CD4-positive, alpha-beta T cell treated with Interleukin-2 at 100 ng/mL for 4 hours (primary cell): ENCODE results near the gene STK11IP.
"Not testable (repeated sequence)": the region's sequence is repeated elsewhere in the genome, so short reads cannot be mapped to it uniquely, and the experiment has no call there.

Experiments used
- DNase-seq: peaks from one replicate; pipeline ENCODE4 v3.0.0-alpha.2; 2020; ENCODE audit warnings: low spot score

STK11IP gene

GRCh38 chr2:219650426-219651248 is 53.0 kb downstream of the STK11IP start:
- DNase-seq, result no peak

- not testable (repeated sequence) for DNase-seq
Observed at GRCh38 chr2:219651656-219652055, 54.0 kb downstream of the STK11IP start.

GRCh38 chr2:219656526-219656925 is 58.9 kb downstream of the STK11IP start:
- no peak for DNase-seq

GRCh38 chr2:219658196-219658846 is 60.7 kb downstream of the STK11IP start:
- DNase-seq, result no peak

- no peak for DNase-seq
Observed at GRCh38 chr2:219658874-219659273, 61.2 kb downstream of the STK11IP start.

GRCh38 chr2:219661197-219661954 is 63.7 kb downstream of the STK11IP start:
- no peak for DNase-seq

- no peak for DNase-seq
Observed at GRCh38 chr2:219661955-219662395, 64.3 kb downstream of the STK11IP start.

- no peak for DNase-seq
Observed at GRCh38 chr2:219662566-219662965, 64.9 kb downstream of the STK11IP start.

GRCh38 chr2:219663116-219663762 is 65.6 kb downstream of the STK11IP start:
- no peak for DNase-seq

GRCh38 chr2:219664041-219664440 is 66.4 kb downstream of the STK11IP start:
- no peak for DNase-seq

GRCh38 chr2:219664944-219665343 is 67.3 kb downstream of the STK11IP start:
- DNase-seq, result no peak

GRCh38 chr2:219665926-219666325 is 68.3 kb downstream of the STK11IP start:
- DNase-seq, result no peak
